Measurements from ENCODE around the gene CFAP251. TPM values are rescaled to one million over a fixed set of nuclear protein-coding genes. Genes with fewer than 3 reads are reported as not detected.
A peak's percentile ranks its signal among the peaks of the same experiment; 100 is the strongest.

Gene CFAP251
- total and polyA plus RNA-seq, 3 donors from 2014 or later: 29.0 to 56.1 (median 41.5) TPM

DNA sequence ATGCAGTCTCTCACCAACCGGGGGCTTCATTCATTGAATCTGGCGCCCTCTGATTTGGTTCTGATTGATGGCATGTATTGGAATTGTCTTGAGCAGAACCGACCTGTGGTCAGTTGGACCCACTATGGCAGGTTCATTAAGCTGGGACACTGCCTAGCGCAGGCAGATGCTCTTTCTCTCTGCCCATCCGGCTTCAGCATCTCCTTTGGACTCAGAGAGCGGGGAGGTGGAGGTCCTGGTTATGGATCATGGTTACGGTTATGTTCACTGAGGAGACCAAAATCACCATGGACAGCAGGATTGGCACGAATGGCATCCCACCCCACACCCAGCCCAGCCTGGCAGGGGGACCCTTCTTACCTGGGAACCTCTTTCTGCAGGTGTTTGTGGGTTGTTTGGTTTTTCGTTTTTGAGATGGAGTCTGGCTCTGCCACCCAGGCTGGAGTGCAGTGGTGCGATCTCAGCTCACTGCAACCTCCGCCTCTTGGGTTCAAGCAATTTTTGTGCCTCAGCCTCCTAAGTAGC, 86.9 kb downstream of the CFAP251 start:
- TF ChIP-seq, protein P1, sequence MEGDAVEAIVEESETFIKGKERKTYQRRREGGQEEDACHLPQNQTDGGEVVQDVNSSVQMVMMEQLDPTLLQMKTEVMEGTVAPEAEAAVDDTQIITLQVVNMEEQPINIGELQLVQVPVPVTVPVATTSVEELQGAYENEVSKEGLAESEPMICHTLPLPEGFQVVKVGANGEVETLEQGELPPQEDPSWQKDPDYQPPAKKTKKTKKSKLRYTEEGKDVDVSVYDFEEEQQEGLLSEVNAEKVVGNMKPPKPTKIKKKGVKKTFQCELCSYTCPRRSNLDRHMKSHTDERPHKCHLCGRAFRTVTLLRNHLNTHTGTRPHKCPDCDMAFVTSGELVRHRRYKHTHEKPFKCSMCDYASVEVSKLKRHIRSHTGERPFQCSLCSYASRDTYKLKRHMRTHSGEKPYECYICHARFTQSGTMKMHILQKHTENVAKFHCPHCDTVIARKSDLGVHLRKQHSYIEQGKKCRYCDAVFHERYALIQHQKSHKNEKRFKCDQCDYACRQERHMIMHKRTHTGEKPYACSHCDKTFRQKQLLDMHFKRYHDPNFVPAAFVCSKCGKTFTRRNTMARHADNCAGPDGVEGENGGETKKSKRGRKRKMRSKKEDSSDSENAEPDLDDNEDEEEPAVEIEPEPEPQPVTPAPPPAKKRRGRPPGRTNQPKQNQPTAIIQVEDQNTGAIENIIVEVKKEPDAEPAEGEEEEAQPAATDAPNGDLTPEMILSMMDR (IDR thresholded peaks at IDR 0.05): no peak
- no peak for TF ChIP-seq POLR2A (IDR thresholded peaks at IDR 0.05)
- WGBS, 2 donors: 78 to 85% methylated on average over 11 of the region's 11 CpGs
- Histone ChIP-seq H3K4me1 (peaks cover 14% of the 10 kb centered on the region), H3K27me3 (no peaks in the 10 kb centered on the region), H3K36me3 (ENCODE audit: low read depth, missing control alignments) (no peaks in the 10 kb centered on the region), H3K27ac (peak overlapping the region in 1 of 2 donors; percentile 71), H3K9me3 (no peaks in the 10 kb centered on the region), H3K4me3 (no peak overlapping the region)
- intact Hi-C loops (cut with DNase I; ENCODE audit: low total_unique reads): no loop called here
- no peak for DNase-seq

DNA sequence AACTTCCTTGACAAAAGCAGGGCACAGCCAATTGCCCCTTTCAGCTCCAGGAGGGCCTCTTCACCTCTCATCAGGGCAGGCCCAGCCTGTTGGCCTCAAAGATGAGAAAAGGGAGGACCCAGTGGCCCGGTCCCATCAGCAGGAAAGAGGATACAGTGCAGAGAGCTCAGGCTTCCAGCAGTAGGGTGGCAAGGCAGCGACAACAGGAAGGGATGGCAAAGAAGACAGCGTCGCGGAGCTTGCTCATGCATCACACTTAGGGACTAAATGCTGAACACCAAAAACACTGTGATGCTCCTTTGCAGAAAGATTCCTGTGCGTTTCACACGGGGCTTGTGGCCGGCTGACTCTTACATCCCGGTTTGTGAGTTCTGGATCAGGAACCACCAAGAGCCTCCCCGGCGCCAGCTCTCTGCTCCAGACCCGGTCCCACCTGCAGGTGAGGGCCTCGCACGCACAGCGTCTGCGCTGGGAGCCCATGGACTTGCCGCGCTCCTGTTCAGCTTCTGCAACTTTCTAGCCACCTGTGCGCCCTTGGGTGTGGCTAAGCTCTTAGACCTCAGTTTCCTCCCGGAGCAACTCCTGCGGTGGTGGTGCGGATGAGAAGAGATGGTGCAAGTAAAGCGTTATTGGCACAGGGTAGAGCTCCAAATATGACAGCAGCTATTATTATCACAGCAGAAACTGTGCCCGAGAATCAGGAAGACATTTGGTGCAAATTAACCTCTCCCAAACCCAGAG, 88.0 kb downstream of the CFAP251 start:
- no peak overlapping the region for H3K27ac ChIP-seq
- intact Hi-C loops (cut with DNase I; ENCODE audit: low total_unique reads): no loop called here
- no peak for DNase-seq
- no peaks in the 10 kb centered on the region for H3K36me3 ChIP-seq (ENCODE audit: low read depth, missing control alignments)
- H3K4me1 ChIP-seq: peaks cover 14% of the 10 kb centered on the region
- no peaks in the 10 kb centered on the region for H3K27me3 ChIP-seq
- H3K4me3 ChIP-seq: no peak overlapping the region
- WGBS, 2 donors: 88 to 90% methylated on average over 10 to 24 of the region's 24 CpGs
- H3K9me3 ChIP-seq: no peaks in the 10 kb centered on the region
- TF ChIP-seq POLR2A (IDR thresholded peaks at IDR 0.05): no peak
- TF ChIP-seq, protein P1 (IDR thresholded peaks at IDR 0.05): no peak

DNA sequence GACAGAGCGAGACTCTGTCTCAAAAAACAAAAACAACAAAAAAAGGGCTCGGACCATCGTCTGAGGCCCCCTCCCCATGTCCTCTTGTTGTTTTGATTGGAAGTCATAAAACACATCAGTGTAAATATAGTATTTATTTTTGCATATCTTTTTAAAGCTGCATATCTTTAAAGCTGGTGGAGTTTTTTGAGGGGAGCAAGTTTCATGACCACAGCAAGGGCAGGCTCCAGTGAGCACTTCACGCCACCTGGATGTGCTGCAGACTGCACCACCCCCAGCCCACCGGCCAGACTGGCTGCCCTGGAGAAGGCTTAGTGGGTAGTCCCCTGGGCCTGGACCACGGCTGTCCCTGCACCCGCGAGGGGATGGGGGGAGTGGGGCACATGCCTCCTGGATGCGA, 91.3 kb downstream of the CFAP251 start:
- intact Hi-C loops (cut with DNase I; ENCODE audit: low total_unique reads): no loop called here
- no peak overlapping the region for H3K4me3 ChIP-seq
- 87 to 92% methylated on average over 3 to 9 of the region's 9 CpGs for WGBS, 2 donors
- no peak for DNase-seq
- no peaks in the 10 kb centered on the region for H3K9me3 ChIP-seq
- no peaks in the 10 kb centered on the region for H3K27me3 ChIP-seq
- peaks cover 5% of the 10 kb centered on the region for H3K4me1 ChIP-seq
- H3K36me3 ChIP-seq (ENCODE audit: low read depth, missing control alignments): no peaks in the 10 kb centered on the region
- TF ChIP-seq POLR2A (IDR thresholded peaks at IDR 0.05): no peak
- TF ChIP-seq, protein P1 (IDR thresholded peaks at IDR 0.05): no peak
- no peak overlapping the region for H3K27ac ChIP-seq

DNA sequence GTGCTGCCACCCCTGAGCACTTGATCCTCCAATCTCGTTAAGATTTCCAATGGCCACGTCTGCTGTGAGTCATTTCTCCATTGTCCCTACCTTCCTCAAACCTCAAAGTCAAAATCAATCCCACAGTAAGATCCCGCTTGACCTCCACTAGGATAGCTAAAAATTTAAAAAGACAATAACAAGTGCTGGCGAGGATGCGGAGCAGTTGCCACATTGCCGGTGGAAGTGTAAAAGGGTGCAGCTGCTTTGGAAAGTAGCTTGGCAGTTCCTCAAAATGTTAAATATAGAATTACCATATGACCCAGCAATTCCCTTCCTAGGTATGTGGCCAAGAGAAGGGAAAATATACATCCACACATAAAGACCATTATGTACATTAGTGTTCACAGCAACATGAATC, 93.8 kb downstream of the CFAP251 start:
- TF ChIP-seq, protein P1 (IDR thresholded peaks at IDR 0.05): no peak
- no peak for TF ChIP-seq POLR2A (IDR thresholded peaks at IDR 0.05)
- H3K9me3 ChIP-seq: no peaks in the 10 kb centered on the region
- no peaks in the 10 kb centered on the region for H3K4me1 ChIP-seq
- no peaks in the 10 kb centered on the region for H3K36me3 ChIP-seq (ENCODE audit: low read depth, missing control alignments)
- H3K27me3 ChIP-seq: no peaks in the 10 kb centered on the region
- 94 to 97% methylated on average over 6 of the region's 6 CpGs for WGBS, 2 donors
- H3K27ac ChIP-seq: no peak overlapping the region
- DNase-seq: no peak
- intact Hi-C loops (cut with DNase I; ENCODE audit: low total_unique reads): no loop called here
- H3K4me3 ChIP-seq: no peak overlapping the region

DNA sequence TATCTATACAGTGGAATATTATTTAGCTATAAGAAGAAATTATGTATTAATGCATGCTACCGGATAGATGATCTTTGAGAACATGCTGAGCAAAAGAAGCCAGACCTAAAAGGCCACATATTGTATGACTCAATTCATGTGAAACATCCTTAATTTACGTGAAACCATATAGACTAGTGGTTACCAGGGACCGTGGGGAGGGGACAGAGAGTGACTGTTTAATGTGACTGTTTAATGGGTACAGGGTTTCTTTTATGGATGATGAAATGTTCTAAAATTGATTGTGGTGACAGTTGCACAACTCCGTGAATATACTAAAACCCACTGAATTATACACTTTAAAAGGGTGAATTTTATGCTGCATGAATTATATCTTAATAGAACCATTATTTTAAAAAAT, 94.7 kb downstream of the CFAP251 start:
- Histone ChIP-seq H3K27ac (no peak overlapping the region), H3K9me3 (no peaks in the 10 kb centered on the region), H3K4me3 (no peak overlapping the region), H3K27me3 (no peaks in the 10 kb centered on the region), H3K4me1 (no peaks in the 10 kb centered on the region), H3K36me3 (ENCODE audit: low read depth, missing control alignments) (no peaks in the 10 kb centered on the region)
- TF ChIP-seq, protein P1 (IDR thresholded peaks at IDR 0.05): no peak
- no peak for TF ChIP-seq POLR2A (IDR thresholded peaks at IDR 0.05)
- intact Hi-C loops (cut with DNase I; ENCODE audit: low total_unique reads): no loop called here
- DNase-seq: no peak
- 89 to 91% methylated on average over 4 of the region's 4 CpGs for WGBS, 2 donors
